Muscle layer of colon (tissue), 2 donors: ENCODE data around the gene TNFAIP8L1.

Experiments used
- H3K27ac ChIP-seq: one replicate; pipeline ENCODE4 v1.7.0; 2013; ENCODE audit warnings: low read depth, mild to moderate bottlenecking, low read length, moderate library complexity
- H3K27me3 ChIP-seq, 2 donors: one replicate each; pipeline ENCODE4 v1.7.0; 2013; ENCODE audit warnings: low read length in 2 of 2, mild to moderate bottlenecking in 2 of 2; ENCODE audit not compliant: insufficient read depth in 2 of 2, control insufficient read depth in 1 of 2
- H3K36me3 ChIP-seq: one replicate; pipeline ENCODE4 v1.7.0; 2013; ENCODE audit warnings: mild to moderate bottlenecking, low read length; ENCODE audit not compliant: insufficient read depth
- H3K4me1 ChIP-seq: one replicate; pipeline ENCODE4 v1.7.0; 2013; ENCODE audit warnings: mild to moderate bottlenecking, low read length; ENCODE audit not compliant: insufficient read depth
- H3K4me3 ChIP-seq, 2 donors: one replicate each; pipeline ENCODE4 v1.7.0; 2013; ENCODE audit warnings: low read length in 2 of 2, low read depth in 1 of 2, mild to moderate bottlenecking in 1 of 2, moderate library complexity in 1 of 2
- H3K9ac ChIP-seq: one replicate; pipeline ENCODE4 v1.7.0; 2013; ENCODE audit warnings: low read length
- H3K9me3 ChIP-seq: one replicate; pipeline ENCODE4 v1.7.0; 2013; ENCODE audit warnings: mild to moderate bottlenecking, low read length
- donor health status: abdominal sarcoma.
- donor health status: Adenocarcinoma of cecum.

Gene TNFAIP8L1

GRCh38 chr19:4654437-4655361, 15.4 kb downstream of the TNFAIP8L1 start:
- peaks cover 41% of the 10 kb centered on the region for H3K36me3 ChIP-seq
- no peak overlapping the region for H3K27ac ChIP-seq
- no peaks in the 10 kb centered on the region for H3K27me3 ChIP-seq
- no peak overlapping the region for H3K9ac ChIP-seq
- no peaks in the 10 kb centered on the region for H3K9me3 ChIP-seq
- H3K4me1 ChIP-seq: peaks cover 5% of the 10 kb centered on the region
- no peak overlapping the region for H3K4me3 ChIP-seq

GRCh38 chr19:4656102-4656501, 16.8 kb downstream of the TNFAIP8L1 start:
- no peaks in the 10 kb centered on the region for H3K4me1 ChIP-seq
- no peaks in the 10 kb centered on the region for H3K9me3 ChIP-seq
- no peak overlapping the region for H3K9ac ChIP-seq
- no peak overlapping the region for H3K4me3 ChIP-seq
- H3K27ac ChIP-seq: no peak overlapping the region
- H3K27me3 ChIP-seq: no peaks in the 10 kb centered on the region
- H3K36me3 ChIP-seq: peaks cover 44% of the 10 kb centered on the region

GRCh38 chr19:4657262-4657661, 17.9 kb downstream of the TNFAIP8L1 start:
- Histone ChIP-seq H3K4me1 (no peaks in the 10 kb centered on the region), H3K27me3 (no peaks in the 10 kb centered on the region), H3K36me3 (peaks cover 45% of the 10 kb centered on the region), H3K9me3 (no peaks in the 10 kb centered on the region), H3K27ac (no peak overlapping the region), H3K4me3 (no peak overlapping the region), H3K9ac (no peak overlapping the region)

GRCh38 chr19:4657835-4658234, 18.5 kb downstream of the TNFAIP8L1 start:
- Histone ChIP-seq H3K27me3 (no peaks in the 10 kb centered on the region), H3K27ac (no peak overlapping the region), H3K36me3 (peaks cover 44% of the 10 kb centered on the region), H3K4me1 (no peaks in the 10 kb centered on the region), H3K4me3 (no peak overlapping the region), H3K9me3 (no peaks in the 10 kb centered on the region), H3K9ac (no peak overlapping the region)

- no peak overlapping the region for H3K27ac ChIP-seq
- no peaks in the 10 kb centered on the region for H3K4me1 ChIP-seq
- H3K9ac ChIP-seq: no peak overlapping the region
- H3K4me3 ChIP-seq: no peak overlapping the region
- H3K36me3 ChIP-seq: peaks cover 48% of the 10 kb centered on the region
- no peaks in the 10 kb centered on the region for H3K9me3 ChIP-seq
- no peaks in the 10 kb centered on the region for H3K27me3 ChIP-seq
Observed at GRCh38 chr19:4660181-4660791, 21.0 kb downstream of the TNFAIP8L1 start.

GRCh38 chr19:4660993-4661392, 21.7 kb downstream of the TNFAIP8L1 start:
- Histone ChIP-seq H3K4me3 (no peak overlapping the region), H3K4me1 (no peaks in the 10 kb centered on the region), H3K9ac (no peak overlapping the region), H3K27ac (no peak overlapping the region), H3K36me3 (peaks cover 51% of the 10 kb centered on the region), H3K27me3 (no peaks in the 10 kb centered on the region), H3K9me3 (no peaks in the 10 kb centered on the region)

- no peak overlapping the region for H3K27ac ChIP-seq
- H3K9ac ChIP-seq: no peak overlapping the region
Observed at GRCh38 chr19:4662020-4662695, 22.8 kb downstream of the TNFAIP8L1 start.

GRCh38 chr19:4662812-4663211, 23.5 kb downstream of the TNFAIP8L1 start:
- H3K9me3 ChIP-seq: no peaks in the 10 kb centered on the region
- no peak overlapping the region for H3K27ac ChIP-seq
- H3K27me3 ChIP-seq: no peaks in the 10 kb centered on the region
- H3K36me3 ChIP-seq: peaks cover 60% of the 10 kb centered on the region
- H3K9ac ChIP-seq: no peak overlapping the region
- no peak overlapping the region for H3K4me3 ChIP-seq
- H3K4me1 ChIP-seq: no peaks in the 10 kb centered on the region

More at GRCh38 chr19:4662020-4662695, 22.8 kb downstream of the TNFAIP8L1 start:
- Histone ChIP-seq H3K9me3 (no peaks in the 10 kb centered on the region), H3K27me3 (no peaks in the 10 kb centered on the region), H3K4me1 (no peaks in the 10 kb centered on the region), H3K36me3 (peaks cover 60% of the 10 kb centered on the region), H3K4me3 (no peak overlapping the region)

- peaks cover 51% of the 10 kb centered on the region for H3K36me3 ChIP-seq
- no peak overlapping the region for H3K27ac ChIP-seq
- H3K9ac ChIP-seq: no peak overlapping the region
- H3K4me3 ChIP-seq: no peak overlapping the region
- no peaks in the 10 kb centered on the region for H3K27me3 ChIP-seq
- no peaks in the 10 kb centered on the region for H3K9me3 ChIP-seq
- peaks cover 17% of the 10 kb centered on the region for H3K4me1 ChIP-seq
Observed at GRCh38 chr19:4664642-4665041, 25.3 kb downstream of the TNFAIP8L1 start.

GRCh38 chr19:4669723-4670480, 30.6 kb downstream of the TNFAIP8L1 start, which contains the start of gene MYDGF:
MYDGF (minus strand) TSS chr19:4670342; CDS start chr19:4670334, 8 bp downstream.
- Histone ChIP-seq H3K4me3 (peak within 1 kb of the TSS; percentile 81 to 86), H3K9ac (peak within 1 kb of the TSS; percentile 57), H3K4me1 (peaks cover 20% of the 10 kb centered on the region), H3K27ac (peak within 1 kb of the TSS; percentile 78), H3K9me3 (no peaks in the 10 kb centered on the region), H3K36me3 (peaks cover 24% of the 10 kb centered on the region), H3K27me3 (no peaks in the 10 kb centered on the region)
